ENCODE data around the gene TEAD4. TPM values are rescaled to one million over a fixed set of nuclear protein-coding genes. Genes with fewer than 3 reads are reported as not detected.

Gene TEAD4
- total RNA-seq, 1 donor from 2014 or later, result 8.8 TPM

GRCh38 chr12:3032161-3032560 is 73.0 kb downstream of the TEAD4 start:
- Histone ChIP-seq H3K36me3 (no peaks in the 10 kb centered on the region), H2AFZ (replicated peaks) (no peak overlapping the region), H4K20me1 (ENCODE audit: low read depth) (no peaks in the 10 kb centered on the region), H3K27me3 (no peaks in the 10 kb centered on the region), H3K4me2 (no peak overlapping the region), H3K9me3 (ENCODE audit: low read depth) (no peaks in the 10 kb centered on the region), H3K79me2 (ENCODE audit: low read depth) (no peaks in the 10 kb centered on the region), H3K9ac (no peak overlapping the region), H3K27ac (no peak overlapping the region), H3F3A (ENCODE audit: low read depth) (peaks cover 4% of the 10 kb centered on the region), H3K4me1 (peaks cover 11% of the 10 kb centered on the region), H3K4me3 (no peak overlapping the region)
- no peak overlapping the region for H3K4me3 Mint-ChIP-seq
- peaks cover 44% of the 10 kb centered on the region for H3K4me1 Mint-ChIP-seq
- H3K9me3 Mint-ChIP-seq, result no peaks in the 10 kb centered on the region
- no peak for DNase-seq (ENCODE audit: low spot score)
- no peak overlapping the region for H3K27ac Mint-ChIP-seq
- H3K36me3 Mint-ChIP-seq, result peaks cover 5% of the 10 kb centered on the region
- H3K27me3 Mint-ChIP-seq (ENCODE audit: insufficient read depth, low read depth), result peaks cover 5% of the 10 kb centered on the region
- TF ChIP-seq CTCF (IDR thresholded peaks at IDR 0.05), result no peak
- no peak for TF ChIP-seq EZH2phosphoT487 (IDR thresholded peaks at IDR 0.05)
- TF ChIP-seq EZH2 (IDR thresholded peaks at IDR 0.05), result no peak

GRCh38 chr12:3032770-3033538 is 73.8 kb downstream of the TEAD4 start:
- H3K36me3 Mint-ChIP-seq, result peaks cover 5% of the 10 kb centered on the region
- H3K27ac ChIP-seq, result no peak overlapping the region

GRCh38 chr12:3033539-3033867 is 74.3 kb downstream of the TEAD4 start:
- TF ChIP-seq CTCF (IDR thresholded peaks at IDR 0.05), result no peak
- TF ChIP-seq EZH2phosphoT487 (IDR thresholded peaks at IDR 0.05), result no peak
- no peak for TF ChIP-seq EZH2 (IDR thresholded peaks at IDR 0.05)
- Mint-ChIP-seq H3K27ac (peak overlapping the region; percentile 87), H3K4me1 (peaks cover 44% of the 10 kb centered on the region), H3K9me3 (no peaks in the 10 kb centered on the region), H3K36me3 (peaks cover 3% of the 10 kb centered on the region), H3K27me3 (ENCODE audit: insufficient read depth, low read depth) (peaks cover 5% of the 10 kb centered on the region), H3K4me3 (peak overlapping the region; percentile 39)
- no peak overlapping the region for H3K27ac ChIP-seq
- no peaks in the 10 kb centered on the region for H3K79me2 ChIP-seq (ENCODE audit: low read depth)
- no peak overlapping the region for H3K4me3 ChIP-seq
- DNase-seq (ENCODE audit: low spot score), result no peak
- H3K27me3 ChIP-seq, result no peaks in the 10 kb centered on the region
- H3K9me3 ChIP-seq (ENCODE audit: low read depth), result no peaks in the 10 kb centered on the region
- H3K36me3 ChIP-seq, result no peaks in the 10 kb centered on the region
- no peak overlapping the region for H2AFZ ChIP-seq (replicated peaks)
- H3K9ac ChIP-seq, result no peak overlapping the region
- peaks cover 4% of the 10 kb centered on the region for H3F3A ChIP-seq (ENCODE audit: low read depth)
- H3K4me2 ChIP-seq, result no peak overlapping the region
- peaks cover 11% of the 10 kb centered on the region for H3K4me1 ChIP-seq
- H4K20me1 ChIP-seq (ENCODE audit: low read depth), result no peaks in the 10 kb centered on the region

More at GRCh38 chr12:3032770-3033538, 73.8 kb downstream of the TEAD4 start:
- Histone ChIP-seq H3K4me2 (no peak overlapping the region), H3K27me3 (no peaks in the 10 kb centered on the region), H3K4me3 (no peak overlapping the region), H3K9ac (no peak overlapping the region), H3K36me3 (no peaks in the 10 kb centered on the region), H3F3A (ENCODE audit: low read depth) (peaks cover 4% of the 10 kb centered on the region), H3K79me2 (ENCODE audit: low read depth) (no peaks in the 10 kb centered on the region), H3K9me3 (ENCODE audit: low read depth) (no peaks in the 10 kb centered on the region), H2AFZ (replicated peaks) (no peak overlapping the region), H4K20me1 (ENCODE audit: low read depth) (no peaks in the 10 kb centered on the region), H3K4me1 (peaks cover 11% of the 10 kb centered on the region)
- no peak for DNase-seq (ENCODE audit: low spot score)
- TF ChIP-seq CTCF (IDR thresholded peaks at IDR 0.05) (no peak), EZH2 (IDR thresholded peaks at IDR 0.05) (no peak), EZH2phosphoT487 (IDR thresholded peaks at IDR 0.05) (no peak)
- H3K4me3 Mint-ChIP-seq, result no peak overlapping the region
- H3K4me1 Mint-ChIP-seq, result peaks cover 44% of the 10 kb centered on the region
- H3K27me3 Mint-ChIP-seq (ENCODE audit: insufficient read depth, low read depth), result peaks cover 2% of the 10 kb centered on the region
- no peak overlapping the region for H3K27ac Mint-ChIP-seq
- H3K9me3 Mint-ChIP-seq, result no peaks in the 10 kb centered on the region

Data from neural progenitor cell (in vitro differentiated cells).